Measurements from ENCODE around the gene ALKAL2.

DNA sequence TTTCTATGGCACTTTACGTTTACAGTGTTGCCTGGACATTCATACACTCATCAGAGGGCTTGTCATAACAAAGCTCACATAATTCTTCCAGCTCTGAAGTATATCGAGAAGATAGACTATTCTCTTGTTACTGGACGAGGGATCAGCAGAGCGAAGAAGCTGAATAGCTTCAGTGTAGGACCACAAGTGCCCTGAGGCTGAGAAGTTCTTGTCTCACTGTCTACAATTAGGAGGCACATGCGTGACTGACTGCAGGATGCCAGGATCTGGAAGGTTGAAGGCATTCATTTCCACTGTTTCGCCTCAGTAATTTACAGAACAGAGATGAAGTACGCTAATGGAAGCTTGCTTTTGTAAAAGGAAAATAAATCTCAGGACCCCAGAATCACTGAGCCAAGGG lies 33.6 kb downstream of the ALKAL2 start:
- TF ChIP-seq EP300 (IDR thresholded peaks at IDR 0.05; ENCODE audit: borderline replicate concordance), result no peak
- TF ChIP-seq, protein P1, sequence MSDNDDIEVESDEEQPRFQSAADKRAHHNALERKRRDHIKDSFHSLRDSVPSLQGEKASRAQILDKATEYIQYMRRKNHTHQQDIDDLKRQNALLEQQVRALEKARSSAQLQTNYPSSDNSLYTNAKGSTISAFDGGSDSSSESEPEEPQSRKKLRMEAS (IDR thresholded peaks at IDR 0.05), result no peak
- no peak for TF ChIP-seq ZBTB7A (IDR thresholded peaks at IDR 0.05; ENCODE audit: low read depth)
- no peak for TF ChIP-seq YY1 (IDR thresholded peaks at IDR 0.05; ENCODE audit: low read depth)
- no peak for TF ChIP-seq RAD21 (IDR thresholded peaks at IDR 0.05; ENCODE audit: low read depth)
- TF ChIP-seq FOXM1 (IDR thresholded peaks at IDR 0.05; ENCODE audit: borderline replicate concordance, low read depth), result no peak
- TF ChIP-seq, protein P2, sequence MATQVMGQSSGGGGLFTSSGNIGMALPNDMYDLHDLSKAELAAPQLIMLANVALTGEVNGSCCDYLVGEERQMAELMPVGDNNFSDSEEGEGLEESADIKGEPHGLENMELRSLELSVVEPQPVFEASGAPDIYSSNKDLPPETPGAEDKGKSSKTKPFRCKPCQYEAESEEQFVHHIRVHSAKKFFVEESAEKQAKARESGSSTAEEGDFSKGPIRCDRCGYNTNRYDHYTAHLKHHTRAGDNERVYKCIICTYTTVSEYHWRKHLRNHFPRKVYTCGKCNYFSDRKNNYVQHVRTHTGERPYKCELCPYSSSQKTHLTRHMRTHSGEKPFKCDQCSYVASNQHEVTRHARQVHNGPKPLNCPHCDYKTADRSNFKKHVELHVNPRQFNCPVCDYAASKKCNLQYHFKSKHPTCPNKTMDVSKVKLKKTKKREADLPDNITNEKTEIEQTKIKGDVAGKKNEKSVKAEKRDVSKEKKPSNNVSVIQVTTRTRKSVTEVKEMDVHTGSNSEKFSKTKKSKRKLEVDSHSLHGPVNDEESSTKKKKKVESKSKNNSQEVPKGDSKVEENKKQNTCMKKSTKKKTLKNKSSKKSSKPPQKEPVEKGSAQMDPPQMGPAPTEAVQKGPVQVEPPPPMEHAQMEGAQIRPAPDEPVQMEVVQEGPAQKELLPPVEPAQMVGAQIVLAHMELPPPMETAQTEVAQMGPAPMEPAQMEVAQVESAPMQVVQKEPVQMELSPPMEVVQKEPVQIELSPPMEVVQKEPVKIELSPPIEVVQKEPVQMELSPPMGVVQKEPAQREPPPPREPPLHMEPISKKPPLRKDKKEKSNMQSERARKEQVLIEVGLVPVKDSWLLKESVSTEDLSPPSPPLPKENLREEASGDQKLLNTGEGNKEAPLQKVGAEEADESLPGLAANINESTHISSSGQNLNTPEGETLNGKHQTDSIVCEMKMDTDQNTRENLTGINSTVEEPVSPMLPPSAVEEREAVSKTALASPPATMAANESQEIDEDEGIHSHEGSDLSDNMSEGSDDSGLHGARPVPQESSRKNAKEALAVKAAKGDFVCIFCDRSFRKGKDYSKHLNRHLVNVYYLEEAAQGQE (IDR thresholded peaks at IDR 0.05; ENCODE audit: low read depth), result no peak
- TF ChIP-seq TCF12 (IDR thresholded peaks at IDR 0.05; ENCODE audit: low read depth), result no peak
- TF ChIP-seq CEBPB (IDR thresholded peaks at IDR 0.05), result no peak
- TF ChIP-seq TAF1 (IDR thresholded peaks at IDR 0.05; ENCODE audit: low read depth), result no peak
- no peak for TF ChIP-seq CREB1 (IDR thresholded peaks at IDR 0.05; ENCODE audit: low read depth)

Measured in Ishikawa (cell line).